ENCODE data around the gene FAM241B. TPM values are rescaled to one million over a fixed set of nuclear protein-coding genes. Genes with fewer than 3 reads are reported as not detected.
A peak's percentile ranks its signal among the peaks of the same experiment; 100 is the strongest.

Gene FAM241B
- total and polyA plus RNA-seq, 10 donors: 0.77 to 3.2 (median 1.8) TPM

DNA sequence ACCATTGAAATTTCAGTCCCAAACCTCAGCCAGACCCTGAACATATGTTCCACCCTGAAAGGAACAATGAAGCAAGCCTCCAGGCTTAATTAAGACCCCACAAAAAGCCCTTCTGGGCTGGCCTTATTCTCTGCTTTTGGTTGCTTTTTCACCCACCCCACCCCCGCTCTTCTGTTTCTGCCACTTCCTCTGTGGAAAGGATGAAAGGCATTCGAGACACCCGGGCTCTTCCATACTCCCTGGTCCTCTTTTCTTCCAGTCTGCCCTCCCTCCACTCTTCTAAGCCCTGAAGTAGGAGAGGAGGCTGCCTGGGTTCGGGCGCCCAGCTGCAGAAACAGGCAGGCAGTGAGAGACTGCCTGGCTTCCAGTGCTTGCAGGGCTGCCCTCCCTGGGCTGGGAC, 9.4 kb upstream of the FAM241B start:
- 39 to 53% (median 44%) methylated on average over 5 of the region's 5 CpGs for WGBS, 5 donors
- H3K36me3 ChIP-seq: no peaks in the 10 kb centered on the region
- H3K27me3 ChIP-seq (replicated peaks in 1 of 7): peaks cover 0 to 31% (median 0%) of the 10 kb centered on the region in 7 donors
- intact Hi-C loops (cut with DNase I; ENCODE audit: low total_unique reads): no loop called here
- no peaks in the 10 kb centered on the region for H3K4me1 ChIP-seq
- no peak overlapping the region for H3K4me3 ChIP-seq
- H3K27ac ChIP-seq: no peak overlapping the region
- no peak for DNase-seq
- H3K9me3 ChIP-seq: peaks cover 0 to 22% (median 10%) of the 10 kb centered on the region in 8 donors
- TF ChIP-seq, protein P1, sequence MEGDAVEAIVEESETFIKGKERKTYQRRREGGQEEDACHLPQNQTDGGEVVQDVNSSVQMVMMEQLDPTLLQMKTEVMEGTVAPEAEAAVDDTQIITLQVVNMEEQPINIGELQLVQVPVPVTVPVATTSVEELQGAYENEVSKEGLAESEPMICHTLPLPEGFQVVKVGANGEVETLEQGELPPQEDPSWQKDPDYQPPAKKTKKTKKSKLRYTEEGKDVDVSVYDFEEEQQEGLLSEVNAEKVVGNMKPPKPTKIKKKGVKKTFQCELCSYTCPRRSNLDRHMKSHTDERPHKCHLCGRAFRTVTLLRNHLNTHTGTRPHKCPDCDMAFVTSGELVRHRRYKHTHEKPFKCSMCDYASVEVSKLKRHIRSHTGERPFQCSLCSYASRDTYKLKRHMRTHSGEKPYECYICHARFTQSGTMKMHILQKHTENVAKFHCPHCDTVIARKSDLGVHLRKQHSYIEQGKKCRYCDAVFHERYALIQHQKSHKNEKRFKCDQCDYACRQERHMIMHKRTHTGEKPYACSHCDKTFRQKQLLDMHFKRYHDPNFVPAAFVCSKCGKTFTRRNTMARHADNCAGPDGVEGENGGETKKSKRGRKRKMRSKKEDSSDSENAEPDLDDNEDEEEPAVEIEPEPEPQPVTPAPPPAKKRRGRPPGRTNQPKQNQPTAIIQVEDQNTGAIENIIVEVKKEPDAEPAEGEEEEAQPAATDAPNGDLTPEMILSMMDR (IDR thresholded peaks at IDR 0.05 in 8 of 11, conservative IDR thresholded peaks at IDR 0.05 in 3 of 11): no peak
- no peak for TF ChIP-seq POLR2A (IDR thresholded peaks at IDR 0.05)
- no peak for TF ChIP-seq POLR2AphosphoS5 (IDR thresholded peaks at IDR 0.05)

DNA sequence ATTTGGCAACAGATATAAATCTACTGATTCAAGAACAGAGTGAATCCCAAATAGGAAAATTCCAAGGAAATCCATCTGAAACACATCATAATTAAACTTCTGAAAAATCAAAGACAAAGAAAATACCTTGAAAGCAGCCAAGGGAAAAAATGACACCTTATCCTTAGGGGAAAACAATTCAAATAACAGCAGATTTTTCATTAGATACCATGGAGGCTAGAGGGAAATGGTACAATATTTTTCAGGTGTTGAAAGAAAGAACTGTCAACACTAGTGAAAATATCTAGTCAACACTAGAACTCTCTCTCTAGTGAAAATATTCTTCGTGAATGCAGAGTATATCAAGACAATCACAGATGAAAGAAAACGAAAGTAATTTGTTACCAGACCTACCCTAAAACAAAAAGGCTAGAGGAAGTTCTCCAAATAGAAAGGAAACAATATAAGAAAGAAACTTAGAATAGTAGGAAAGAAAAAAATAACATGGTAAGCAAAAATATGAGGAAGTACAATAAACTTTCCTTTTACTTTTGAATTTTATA, 5.7 kb upstream of the FAM241B start:
- DNase-seq: no peak
- Histone ChIP-seq H3K4me1 (peaks cover 0 to under 1% (median 0%) of the 10 kb centered on the region in 6 donors), H3K27me3 (replicated peaks in 1 of 7) (peaks cover 0 to 35% (median 2%) of the 10 kb centered on the region in 7 donors), H3K9me3 (peaks cover 0 to 22% (median 10%) of the 10 kb centered on the region in 8 donors), H3K36me3 (no peaks in the 10 kb centered on the region), H3K4me3 (no peak overlapping the region), H3K27ac (peak overlapping the region in 6 of 8 donors; percentile 6 to 58 (median 28))
- WGBS, 5 donors: 3 to 15% (median 13%) methylated on average over 2 of the region's 2 CpGs
- TF ChIP-seq POLR2AphosphoS5 (IDR thresholded peaks at IDR 0.05): no peak
- no peak for TF ChIP-seq POLR2A (IDR thresholded peaks at IDR 0.05)
- TF ChIP-seq, protein P1 (IDR thresholded peaks at IDR 0.05 in 8 of 11, conservative IDR thresholded peaks at IDR 0.05 in 3 of 11): no peak
- intact Hi-C loops (cut with DNase I; ENCODE audit: low total_unique reads): no loop called here

GRCh38 chr10:69626826-69627225, 3.2 kb upstream of the FAM241B start:
- TF ChIP-seq, protein P1 (IDR thresholded peaks at IDR 0.05 in 8 of 11, conservative IDR thresholded peaks at IDR 0.05 in 3 of 11): no peak
- TF ChIP-seq POLR2A (IDR thresholded peaks at IDR 0.05) (no peak), POLR2AphosphoS5 (IDR thresholded peaks at IDR 0.05) (no peak)
- intact Hi-C loops (cut with DNase I; ENCODE audit: low total_unique reads): no loop called here
- H3K9me3 ChIP-seq: peaks cover 0 to 22% (median 10%) of the 10 kb centered on the region in 8 donors

DNA sequence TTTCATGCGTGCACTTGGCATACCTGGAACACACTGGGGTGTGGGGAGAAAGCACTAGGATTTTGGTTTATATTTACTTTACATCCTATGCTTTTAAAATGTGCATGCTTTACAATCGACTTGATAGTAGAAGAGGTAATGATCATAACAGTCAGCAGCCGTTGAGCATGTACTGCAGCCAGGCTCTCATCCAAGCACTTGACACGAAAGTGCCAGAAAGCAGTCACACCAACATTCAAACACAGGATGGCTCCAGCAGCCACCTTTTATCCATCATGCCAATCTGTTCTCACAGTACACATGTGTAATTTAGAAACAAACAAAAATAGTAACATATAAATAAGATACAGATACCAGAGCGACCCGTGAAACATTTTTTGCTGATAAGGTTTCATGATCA, 1.2 kb upstream of the FAM241B start:
- DNase-seq: no peak
- Histone ChIP-seq H3K9me3 (peaks cover 0 to 15% (median 6%) of the 10 kb centered on the region in 8 donors), H3K4me3 (no peak overlapping the region), H3K36me3 (no peaks in the 10 kb centered on the region), H3K4me1 (peaks cover 0 to 19% (median 14%) of the 10 kb centered on the region in 6 donors), H3K27me3 (replicated peaks in 1 of 7) (peaks cover 0 to 37% (median 15%) of the 10 kb centered on the region in 7 donors), H3K27ac (no peak overlapping the region)
- WGBS, 5 donors: 53 to 71% (median 65%) methylated on average over 6 of the region's 6 CpGs
- TF ChIP-seq POLR2A (IDR thresholded peaks at IDR 0.05) (no peak), POLR2AphosphoS5 (IDR thresholded peaks at IDR 0.05) (no peak)
- TF ChIP-seq, protein P1 (IDR thresholded peaks at IDR 0.05 in 8 of 11, conservative IDR thresholded peaks at IDR 0.05 in 3 of 11): no peak
- intact Hi-C loops (cut with DNase I; ENCODE audit: low total_unique reads): no loop called here

More at GRCh38 chr10:69626826-69627225, 3.2 kb upstream of the FAM241B start:
- Histone ChIP-seq H3K4me1 (peaks cover 0 to 19% (median 14%) of the 10 kb centered on the region in 6 donors), H3K27ac (no peak overlapping the region), H3K4me3 (no peak overlapping the region), H3K36me3 (no peaks in the 10 kb centered on the region), H3K27me3 (replicated peaks in 1 of 7) (peaks cover 0 to 37% (median 15%) of the 10 kb centered on the region in 7 donors)
- no peak for DNase-seq

All from spleen (tissue), 11 donors.